Erythroblast (primary cell): Measurements from ENCODE around the gene NDRG2.
"Not testable (repeated sequence)": the region's sequence is repeated elsewhere in the genome, so short reads cannot be mapped to it uniquely, and the experiment has no call there.

Experiments
- DNase-seq, 2 experiments: peaks; one replicate each; lab custom pipeline; 2025; lab: John Stamatoyannopoulos, UW
- GATA1 ChIP-seq: IDR thresholded peaks from 2 replicates; pipeline ENCODE4 v1.6.1; 2011; ENCODE audit warnings: low read depth, mild to moderate bottlenecking, control low read depth, low read length, moderate library complexity
- POLR2A ChIP-seq: IDR thresholded peaks from 2 replicates; pipeline ENCODE4 v1.6.1; 2011; ENCODE audit warnings: mild to moderate bottlenecking, low read length

NDRG2 gene

DNA sequence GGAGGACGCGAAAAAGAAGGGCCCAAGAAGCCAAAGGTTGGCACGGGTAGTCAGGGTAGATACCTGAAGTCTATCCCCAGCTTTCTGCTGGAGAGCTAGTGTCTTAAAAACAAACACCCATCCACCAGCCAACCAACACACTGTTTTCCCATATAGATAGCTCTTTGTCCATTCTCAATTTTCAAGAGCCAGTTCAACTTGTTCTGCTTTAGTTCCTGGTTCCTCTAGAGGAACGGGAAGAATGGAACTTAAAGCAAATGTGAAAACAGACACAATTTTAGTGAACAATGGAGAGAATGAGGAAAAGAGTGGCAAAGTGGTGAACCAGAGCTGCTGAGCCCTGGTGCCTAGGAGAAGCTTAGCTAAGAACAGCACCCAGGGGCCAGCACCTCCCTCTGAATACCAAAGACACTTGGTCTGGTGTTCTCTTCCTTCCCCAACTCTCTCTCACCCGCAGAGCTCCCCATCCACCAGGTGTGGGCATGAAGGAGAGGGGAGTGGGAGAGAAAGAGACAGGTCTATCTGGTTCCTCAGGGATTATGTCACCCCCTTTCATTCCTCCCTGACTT lies 3.8 kb downstream of the NDRG2 start:
- TF ChIP-seq GATA1, result no peak
- no peak for TF ChIP-seq POLR2A
- DNase-seq, result no peak

DNA sequence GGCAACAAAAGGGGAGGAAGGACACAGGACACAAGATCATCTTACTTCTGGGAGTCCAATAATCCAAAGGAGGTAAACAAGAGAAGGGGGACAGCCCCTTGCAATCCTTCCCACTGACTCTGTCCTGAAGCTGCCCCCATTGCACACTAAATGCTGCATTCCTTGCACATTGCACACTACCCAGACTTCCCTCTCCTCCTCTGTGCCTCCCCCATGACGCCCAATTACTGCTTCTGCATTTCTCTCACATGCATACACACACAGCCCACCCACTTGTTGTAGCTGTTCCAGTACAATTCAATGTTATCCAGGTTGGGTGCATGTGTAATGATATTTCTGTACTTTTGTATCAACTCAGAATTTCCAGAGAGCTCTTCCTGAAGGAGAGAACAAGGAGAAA lies 5.5 kb downstream of the NDRG2 start:
- TF ChIP-seq GATA1 (no peak), POLR2A (no peak)
- DNase-seq, result no peak

DNA sequence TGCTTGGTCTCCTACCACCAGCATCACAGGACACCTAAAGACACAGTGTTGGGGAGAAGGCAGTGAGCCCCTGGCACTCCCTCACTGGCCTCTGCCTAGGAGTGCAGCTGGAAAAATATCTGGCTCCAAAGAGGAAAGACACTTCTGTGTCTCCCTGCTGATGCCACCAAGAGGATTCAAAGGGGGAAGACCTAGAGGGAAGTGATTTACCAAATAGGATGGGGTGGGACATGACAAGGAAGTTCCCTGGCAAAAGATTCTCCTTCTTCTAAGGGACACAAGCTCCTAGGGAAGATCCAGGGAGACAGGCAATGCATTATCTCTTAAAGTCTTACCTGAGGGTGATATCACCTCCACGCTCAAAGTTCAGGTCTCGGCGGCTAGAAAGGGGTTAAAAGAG lies 6.1 kb downstream of the NDRG2 start:
- no peak for TF ChIP-seq POLR2A
- no peak for TF ChIP-seq GATA1
- DNase-seq, result no peak

GRCh38 chr14:21018286-21018685 lies 6.6 kb downstream of the NDRG2 start:
- no peak for TF ChIP-seq POLR2A
- TF ChIP-seq GATA1, result no peak
- no peak for DNase-seq

DNA sequence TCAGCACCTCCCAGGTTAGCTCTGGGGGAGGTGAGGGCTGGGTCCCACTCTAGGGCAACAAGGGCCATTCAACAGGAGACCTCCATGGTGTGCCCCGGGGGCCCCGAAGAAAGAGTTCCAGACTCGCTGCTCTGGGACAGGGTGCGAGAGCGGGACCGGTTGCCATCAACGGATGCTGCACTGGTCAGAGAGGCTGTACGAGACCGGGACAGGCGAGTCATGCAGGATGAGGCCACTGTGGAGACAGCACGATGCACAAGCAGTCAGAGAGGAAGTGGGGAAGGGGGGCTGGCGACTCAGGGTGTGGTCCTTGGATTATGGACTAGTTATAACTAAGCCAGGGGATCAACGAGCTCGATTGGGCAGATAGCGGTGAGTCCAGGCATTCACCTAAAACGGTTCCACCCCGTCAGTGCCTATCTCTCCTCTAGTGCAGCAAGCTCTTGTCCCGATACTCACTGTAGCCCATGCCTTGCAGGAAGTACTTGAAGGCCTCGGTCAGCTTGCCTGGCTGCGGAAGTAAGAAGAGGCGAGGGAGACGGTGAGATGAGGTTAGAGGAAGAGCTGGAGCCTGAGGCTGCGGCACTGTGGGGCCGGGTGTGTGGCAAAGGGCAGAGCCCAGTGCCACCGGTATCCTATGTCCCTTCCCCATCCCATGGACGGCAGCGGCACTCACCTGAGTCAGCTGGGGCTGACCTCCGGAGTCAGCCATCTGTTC lies 7.2 kb downstream of the NDRG2 start:
- no peak for DNase-seq
- TF ChIP-seq GATA1 (no peak), POLR2A (no peak)

DNA sequence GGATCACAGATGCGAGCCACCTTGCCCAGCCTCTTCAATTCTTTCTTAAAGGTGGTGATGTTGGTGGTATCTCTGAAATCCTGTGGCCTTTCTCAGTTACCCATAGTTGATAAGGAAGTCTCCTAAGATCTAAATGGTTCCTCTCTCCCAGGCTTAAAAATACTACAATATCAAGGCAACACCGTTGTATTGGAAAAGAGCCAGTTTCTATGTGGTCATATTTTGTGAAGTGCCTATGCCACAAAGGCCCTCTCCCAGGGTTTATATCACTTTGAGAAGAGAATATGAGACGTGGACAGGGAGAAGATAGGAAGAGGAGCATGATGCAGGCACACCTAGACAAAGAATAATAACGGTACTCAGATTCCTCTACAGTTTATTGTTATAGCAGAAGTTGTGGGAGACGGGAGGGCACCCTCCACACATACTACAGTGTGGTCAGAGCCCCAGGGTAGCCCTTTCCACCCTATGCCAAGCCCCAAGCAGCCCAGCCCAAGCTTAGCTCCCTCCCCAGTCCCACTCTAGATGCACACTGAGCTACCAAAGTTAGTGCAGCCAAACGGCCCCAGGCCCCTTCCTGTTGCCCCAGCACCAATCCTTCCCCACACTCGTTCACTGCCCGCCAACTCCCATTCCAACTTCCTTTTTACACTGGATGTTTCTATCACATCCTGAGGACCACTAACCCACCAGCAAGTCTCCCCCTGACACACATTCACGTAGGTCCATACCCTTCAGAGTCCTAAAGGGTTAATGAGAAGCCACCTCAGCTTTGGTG lies 8.3 kb downstream of the NDRG2 start:
- no peak for TF ChIP-seq GATA1
- TF ChIP-seq POLR2A, result no peak
- no peak for DNase-seq

- TF ChIP-seq POLR2A (no peak), GATA1 (no peak)
- DNase-seq, result no peak
These were observed 9.5 kb downstream of the NDRG2 start for GRCh38 chr14:21015312-21015711.

DNA sequence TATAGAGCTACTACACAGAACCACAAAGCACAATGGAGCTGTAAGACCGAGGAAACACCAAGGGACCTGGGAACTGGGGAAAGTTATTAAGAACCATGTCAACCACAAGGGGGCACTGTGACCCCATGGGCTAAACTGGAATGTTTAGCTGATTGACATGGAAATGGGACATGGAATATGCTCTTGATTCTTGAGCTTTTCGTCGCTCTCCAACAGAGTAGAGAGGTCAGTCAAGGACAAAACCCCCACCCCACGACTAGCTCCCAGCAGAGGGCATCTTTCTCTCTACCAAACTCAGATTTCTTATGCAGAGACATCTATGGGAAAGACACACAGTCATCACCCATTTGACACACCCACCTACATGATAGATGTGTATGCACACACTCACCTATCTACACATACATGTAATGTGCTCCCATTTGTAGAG lies 10.1 kb downstream of the NDRG2 start:
- peak; percentile 79 to 91 for DNase-seq
- TF ChIP-seq POLR2A (no peak), GATA1 (no peak)

DNA sequence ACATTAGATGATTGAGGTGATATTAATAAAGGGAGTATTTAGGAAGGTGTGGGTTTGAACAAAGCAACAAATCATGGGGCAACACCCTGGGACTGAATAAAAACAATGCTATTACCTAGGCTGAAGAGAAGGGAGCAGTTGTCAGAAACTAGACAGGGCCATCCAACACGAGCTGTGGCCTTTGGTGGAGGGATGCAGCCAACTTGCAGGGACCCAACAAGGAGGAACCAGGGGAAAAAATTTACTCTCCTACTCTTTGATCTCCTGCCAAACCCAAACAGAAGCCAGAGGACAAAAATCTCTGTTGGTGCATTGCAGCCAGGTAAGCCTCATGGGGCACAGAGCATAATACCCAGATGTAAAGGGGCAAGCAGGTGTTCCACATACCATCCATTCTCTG lies 13.7 kb downstream of the NDRG2 start:
- no peak for DNase-seq
- TF ChIP-seq GATA1, result no peak
- no peak for TF ChIP-seq POLR2A

- DNase-seq, result not testable (repeated sequence)
These were observed 15.1 kb downstream of the NDRG2 start for GRCh38 chr14:21009721-21010120.

DNA sequence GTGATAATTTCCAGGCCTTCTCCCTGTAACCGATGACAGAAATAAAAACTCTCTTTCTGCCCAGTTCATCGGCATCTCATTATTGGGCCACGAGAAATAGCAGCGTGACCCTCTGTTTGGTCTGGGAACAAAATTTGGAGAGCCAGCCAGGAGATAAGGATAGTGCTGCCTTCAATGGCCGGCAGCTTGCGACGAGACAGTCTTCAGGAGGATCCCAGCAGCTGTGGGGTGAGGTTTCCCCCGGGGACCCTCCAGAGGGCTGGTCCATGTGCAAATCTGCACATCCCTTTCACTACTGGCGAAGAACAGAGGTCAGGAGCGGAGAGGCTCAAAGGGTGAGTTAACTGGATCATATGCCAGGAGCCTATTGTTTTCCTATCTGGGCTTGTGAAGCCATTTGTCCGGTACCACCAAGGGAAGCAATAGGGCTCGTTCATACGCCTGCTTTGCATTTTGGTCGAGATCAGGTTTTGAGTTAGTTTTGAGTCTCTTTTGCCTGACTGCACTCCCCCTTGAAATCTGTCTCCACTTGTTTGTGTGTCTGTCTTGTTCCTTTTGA lies 21.0 kb downstream of the NDRG2 start:
- DNase-seq, result no peak
- no peak for TF ChIP-seq GATA1
- no peak for TF ChIP-seq POLR2A

GRCh38 chr14:21001218-21001617 lies 23.6 kb downstream of the NDRG2 start:
- no peak for TF ChIP-seq GATA1
- TF ChIP-seq POLR2A, result no peak
- DNase-seq, result no peak

DNA sequence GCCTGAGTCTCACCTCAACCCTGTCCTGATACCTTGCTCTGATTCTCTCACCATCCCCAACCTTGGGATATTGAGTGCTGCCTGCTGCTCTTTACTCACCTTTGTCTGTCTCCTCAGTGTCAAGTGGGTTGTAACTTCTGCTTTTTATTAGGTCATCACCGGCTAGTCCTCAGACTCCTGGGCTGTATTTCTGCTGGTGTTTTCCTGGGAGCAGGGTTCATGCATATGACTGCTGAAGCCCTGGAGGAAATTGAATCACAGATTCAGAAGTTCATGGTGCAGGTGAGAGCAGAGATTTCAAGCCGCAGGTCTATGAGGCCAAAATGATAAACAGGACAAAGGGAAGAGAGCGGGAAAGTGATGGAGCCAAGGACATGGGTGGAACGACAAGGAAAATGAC lies 25.3 kb downstream of the NDRG2 start:
- DNase-seq, result no peak
- TF ChIP-seq GATA1, result no peak
- no peak for TF ChIP-seq POLR2A

DNA sequence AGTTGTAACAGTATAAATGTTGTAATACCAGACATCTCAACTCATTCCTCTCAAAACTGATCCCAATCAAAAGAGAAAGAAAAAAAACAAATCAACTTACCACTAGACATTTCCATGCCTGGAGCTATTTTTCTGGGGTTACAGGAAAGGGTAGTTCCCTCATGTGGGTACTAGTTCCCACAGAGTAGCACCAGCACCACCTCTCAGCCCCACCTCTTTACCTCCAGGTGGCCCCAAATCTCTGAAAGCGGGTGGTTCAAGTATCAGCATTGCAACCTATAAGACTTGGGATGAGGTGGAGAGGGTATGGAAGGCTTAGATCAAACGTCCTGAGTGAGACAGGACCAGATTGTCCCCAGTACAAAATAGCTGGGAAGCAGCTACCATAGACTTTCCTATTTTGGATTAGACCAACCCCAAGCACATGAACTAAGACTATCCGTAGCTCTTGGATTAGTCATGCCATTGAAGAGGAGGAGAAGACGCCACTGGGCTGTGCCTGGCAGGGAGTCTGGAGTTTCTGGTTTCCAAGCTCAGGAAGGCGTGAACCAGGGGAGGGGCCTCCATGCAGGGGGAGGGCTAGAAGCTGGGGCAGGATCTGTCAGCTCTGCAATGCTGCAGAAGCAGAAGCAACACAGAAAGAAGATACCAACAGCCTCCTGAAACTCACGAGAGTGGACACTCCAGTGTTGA lies 26.0 kb downstream of the NDRG2 start, which contains the start of gene SLC39A2:
Gene SLC39A2, plus strand, starts transcription at position 620 of the 693 bp plus-strand sequence. CDS start 154 bp downstream, outside the sequence.
- DNase-seq, result no peak
- TF ChIP-seq POLR2A (no peak), GATA1 (no peak)
